H9 (cell line): ENCODE measurements around the gene SLC6A3. TPM values are rescaled to one million over a fixed set of nuclear protein-coding genes. Genes with fewer than 3 reads are reported as not detected.

Experiments used
- DNase-seq: peaks from one replicate; pipeline ENCODE4 v3.0.0-alpha.2; 2017
- H2AFZ ChIP-seq: one replicate; pipeline ENCODE4 v1.6.1; 2013; ENCODE audit warnings: mild to moderate bottlenecking, low read length, control low read depth, moderate library complexity
- H2AK5ac ChIP-seq: 2 replicates; pipeline ENCODE4 v1.6.1; 2013; ENCODE audit warnings: low read length, control low read depth, mixed read lengths; ENCODE audit not compliant: insufficient read length
- H2BK120ac ChIP-seq: one replicate; pipeline ENCODE4 v1.6.1; 2013; ENCODE audit warnings: low read depth, mild to moderate bottlenecking, low read length, control low read depth, inconsistent platforms; ENCODE audit not compliant: poor library complexity, severe bottlenecking
- H2BK12ac ChIP-seq: 2 replicates; pipeline ENCODE4 v1.6.1; 2013; ENCODE audit warnings: low read length, control low read depth, mixed read lengths, low read depth; ENCODE audit not compliant: insufficient read length
- H2BK15ac ChIP-seq: 2 replicates; pipeline ENCODE4 v1.6.1; 2013; ENCODE audit warnings: low read depth, low read length, control low read depth
- H2BK20ac ChIP-seq: one replicate; pipeline ENCODE4 v1.6.1; 2013; ENCODE audit warnings: low read depth, mild to moderate bottlenecking, low read length, control low read depth, inconsistent platforms; ENCODE audit not compliant: poor library complexity, severe bottlenecking
- H2BK5ac ChIP-seq: 2 replicates; pipeline ENCODE4 v1.6.1; 2013; ENCODE audit warnings: low read length, control low read depth, mixed read lengths; ENCODE audit not compliant: insufficient read length
- H3K14ac ChIP-seq: 2 replicates; pipeline ENCODE4 v1.6.1; 2013; ENCODE audit warnings: low read length, control low read depth; ENCODE audit not compliant: insufficient read depth
- H3K18ac ChIP-seq: 2 replicates; pipeline ENCODE4 v1.6.1; 2013; ENCODE audit warnings: low read depth, mild to moderate bottlenecking, mixed read lengths, low read length, control low read depth; ENCODE audit not compliant: insufficient read length
- H3K23ac ChIP-seq: 2 replicates; pipeline ENCODE4 v1.6.1; 2013; ENCODE audit warnings: low read length, control low read depth, mixed read lengths, low read depth; ENCODE audit not compliant: insufficient read length
- H3K23me2 ChIP-seq: 2 replicates; pipeline ENCODE4 v1.6.1; 2013; ENCODE audit warnings: low read depth, mild to moderate bottlenecking, mixed read lengths, low read length, control low read depth; ENCODE audit not compliant: insufficient read length, poor library complexity, severe bottlenecking
- H3K27ac ChIP-seq: 2 replicates; pipeline ENCODE4 v1.5.1; 2013; ENCODE audit warnings: low read length, control low read depth, mixed read lengths, low read depth; ENCODE audit not compliant: insufficient read length
- H3K27me3 ChIP-seq: 2 replicates; pipeline ENCODE4 v1.6.1; 2013; ENCODE audit warnings: low read length, control low read depth, inconsistent platforms; ENCODE audit not compliant: insufficient read depth
- H3K4ac ChIP-seq: 2 replicates; pipeline ENCODE4 v1.6.1; 2013; ENCODE audit warnings: low read depth, mild to moderate bottlenecking, control low read depth, inconsistent platforms, low read length, moderate library complexity
- H3K4me1 ChIP-seq: 2 replicates; pipeline ENCODE4 v1.6.1; 2013; ENCODE audit warnings: low read length, control low read depth, inconsistent platforms; ENCODE audit not compliant: insufficient read depth
- H3K4me2 ChIP-seq: 2 replicates; pipeline ENCODE4 v1.6.1; 2013; ENCODE audit warnings: low read length, control low read depth, mixed read lengths; ENCODE audit not compliant: insufficient read length, insufficient read depth
- H3K56ac ChIP-seq: 2 replicates; pipeline ENCODE4 v1.6.1; 2013; ENCODE audit warnings: low read depth, mild to moderate bottlenecking, mixed read lengths, low read length, control low read depth; ENCODE audit not compliant: insufficient read length
- H3K79me1 ChIP-seq: 2 replicates; pipeline ENCODE4 v1.6.1; 2013; ENCODE audit warnings: low read depth, mild to moderate bottlenecking, moderate library complexity, low read length, control low read depth, inconsistent platforms; ENCODE audit not compliant: insufficient read depth, poor library complexity, severe bottlenecking
- H3K79me2 ChIP-seq: 2 replicates; pipeline ENCODE4 v1.6.1; 2013; ENCODE audit warnings: low read length, control low read depth, inconsistent platforms; ENCODE audit not compliant: insufficient read depth
- H3K9ac ChIP-seq: 2 replicates; pipeline ENCODE4 v1.6.1; 2013; ENCODE audit warnings: low read length, control low read depth, mixed read lengths; ENCODE audit not compliant: insufficient read length; ENCODE audit errors: extremely low read depth
- H3K9me3 ChIP-seq: one replicate; pipeline ENCODE4 v1.6.1; 2013; ENCODE audit warnings: low read depth, low read length, inconsistent platforms; ENCODE audit not compliant: control insufficient read depth
- H3T11ph ChIP-seq: one replicate; pipeline ENCODE4 v1.6.1; 2013; ENCODE audit warnings: mild to moderate bottlenecking, low read length, control low read depth, inconsistent platforms
- H4K20me1 ChIP-seq: one replicate; pipeline ENCODE4 v1.6.1; 2013; ENCODE audit not compliant: control insufficient read depth, insufficient read length, insufficient read depth
- H4K5ac ChIP-seq: 2 replicates; pipeline ENCODE4 v1.6.1; 2013; ENCODE audit warnings: low read depth, mild to moderate bottlenecking, mixed read lengths, low read length, control low read depth; ENCODE audit not compliant: insufficient read length
- H4K8ac ChIP-seq: replicated peaks from 2 replicates; pipeline ENCODE4 v1.6.1; 2013; ENCODE audit warnings: low read length, control low read depth, mixed read lengths, low read depth; ENCODE audit not compliant: insufficient read length
- H4K91ac ChIP-seq: 2 replicates; pipeline ENCODE4 v1.6.1; 2013; ENCODE audit warnings: low read depth, mild to moderate bottlenecking, moderate library complexity, mixed read lengths, low read length, control low read depth; ENCODE audit not compliant: insufficient read length
- H3K27ac Mint-ChIP-seq, 3 experiments: 2 replicates in 2 of 3; 3 replicates in 1 of 3; pipeline ENCODE4 v1.8.0; 2020 to 2021; ENCODE audit warnings: mixed read lengths in 3 of 3, mild to moderate bottlenecking in 1 of 3, moderate library complexity in 1 of 3
- H3K27me3 Mint-ChIP-seq: 2 replicates; pipeline ENCODE4 v1.8.0; 2021; ENCODE audit warnings: low read depth, mild to moderate bottlenecking, moderate library complexity, mixed read lengths
- H3K36me3 Mint-ChIP-seq, 3 experiments: 2 replicates in 2 of 3; 3 replicates in 1 of 3; pipeline ENCODE4 v1.8.0; 2020 to 2021; ENCODE audit warnings: low read depth in 3 of 3, mixed read lengths in 3 of 3; ENCODE audit not compliant: insufficient read depth in 1 of 3
- H3K4me1 Mint-ChIP-seq, 2 experiments: 2 replicates each; pipeline ENCODE4 v1.8.0; 2020; ENCODE audit warnings: mixed read lengths in 2 of 2
- H3K4me3 Mint-ChIP-seq, 2 experiments: 2 replicates in 1 of 2; 3 replicates in 1 of 2; pipeline ENCODE4 v1.8.0; 2020 to 2021; ENCODE audit warnings: mild to moderate bottlenecking in 2 of 2, mixed read lengths in 2 of 2, moderate library complexity in 1 of 2
- H3K9me3 Mint-ChIP-seq, 2 experiments: 2 replicates in 1 of 2; 3 replicates in 1 of 2; pipeline ENCODE4 v1.8.0; 2020; ENCODE audit warnings: mild to moderate bottlenecking in 2 of 2, mixed read lengths in 2 of 2, moderate library complexity in 1 of 2
- CTCF ChIP-seq: fragments of 200-600 bp; sonication (generic); conservative IDR thresholded peaks from 3 replicates; pipeline ENCODE4 v1.8.0; 2021; ENCODE audit warnings: antibody characterized with exemption, mild to moderate bottlenecking
- WGBS: extraction: QIAGEN DNeasy Blood & Tissue Kit; methylation state at CpG from one replicate; pipeline ENCODE4 v1.1.7; 2013; ENCODE audit warnings: missing lambda C conversion rate, low lambda C conversion rate, mixed read lengths; ENCODE audit not compliant: insufficient read length; ENCODE audit errors: extremely low coverage; 5-methylcytosine and 5-hydroxymethylcytosine counted together
- total RNA-seq: library from RNA; stranded (reverse); gene quantifications from 2 replicates; pipeline ENCODE4 v1.2.1, GENCODE V29; 2021

SLC6A3 gene
- total RNA-seq, 1 experiment from 2014 or later = 0.61 TPM

GRCh38 chr5:1417586-1418225, 27.5 kb downstream of the SLC6A3 start:
- H2BK12ac ChIP-seq = no peak overlapping the region
- H3K27me3 ChIP-seq = no peaks in the 10 kb centered on the region
- H3K4me1 ChIP-seq = peaks cover 3% of the 10 kb centered on the region; the same call in 1 of the 2 replicates
- H2BK5ac ChIP-seq = no peak overlapping the region
- no peak overlapping the region for H3T11ph ChIP-seq
- H3K79me1 ChIP-seq = no peaks in the 10 kb centered on the region
- H4K8ac ChIP-seq = no peak overlapping the region
- no peak for DNase-seq
- no peak overlapping the region for H4K91ac ChIP-seq
- no CpG with 5 or more reads among the region's 6 CpGs for WGBS
- Mint-ChIP-seq H3K27ac (no peak overlapping the region), H3K36me3 (no peaks in the 10 kb centered on the region; a peak in 1 of 7 replicates), H3K9me3 (peaks cover 3% of the 10 kb centered on the region in 2 experiments; a peak in 4 of 5 replicates), H3K4me1 (peaks cover 9 to 13% of the 10 kb centered on the region in 2 experiments), H3K4me3 (no peak overlapping the region), H3K27me3 (peaks cover 10% of the 10 kb centered on the region)
- no peaks in the 10 kb centered on the region for H3K9me3 ChIP-seq
- H2BK15ac ChIP-seq = no peak overlapping the region
- H3K4ac ChIP-seq = no peak overlapping the region
- H3K23ac ChIP-seq = no peak overlapping the region
- H2BK20ac ChIP-seq = no peak overlapping the region
- no peak overlapping the region for H3K18ac ChIP-seq
- TF ChIP-seq CTCF = no peak
- no peaks in the 10 kb centered on the region for H4K20me1 ChIP-seq
- H3K9ac ChIP-seq = no peak overlapping the region
- H2AK5ac ChIP-seq = no peak overlapping the region
- no peak overlapping the region for H2AFZ ChIP-seq
- H3K79me2 ChIP-seq = no peaks in the 10 kb centered on the region
- H3K23me2 ChIP-seq = peaks cover 4% of the 10 kb centered on the region
- no peak overlapping the region for H3K56ac ChIP-seq
- H4K5ac ChIP-seq = no peak overlapping the region
- H3K14ac ChIP-seq = no peak overlapping the region
- H3K4me2 ChIP-seq = no peak overlapping the region
- no peak overlapping the region for H2BK120ac ChIP-seq
- H3K27ac ChIP-seq = no peak overlapping the region
